Activated naive CD4-positive, alpha-beta T cell (primary cell): ENCODE data around the gene PCDHGB5.

Experiments used
- DNase-seq, 4 experiments: peaks; one replicate each; lab custom pipeline; 2025; lab: John Stamatoyannopoulos, UW

The PCDHGB5 gene

GRCh38 chr5:141441571-141442170 lies 43.9 kb downstream of the PCDHGB5 start:
- no peak for DNase-seq
